Dedifferentiated amniotic fluid mesenchymal stem cell (primary cell): Measurements from ENCODE around the gene NXF1.
"Not testable (repeated sequence)": the region's sequence is repeated elsewhere in the genome, so short reads cannot be mapped to it uniquely, and the experiment has no call there.

Experiments used
- DNase-seq: peaks from one replicate; pipeline ENCODE4 v3.0.0-alpha.2; 2016; ENCODE audit errors: extremely low spot score

NXF1 gene

DNA sequence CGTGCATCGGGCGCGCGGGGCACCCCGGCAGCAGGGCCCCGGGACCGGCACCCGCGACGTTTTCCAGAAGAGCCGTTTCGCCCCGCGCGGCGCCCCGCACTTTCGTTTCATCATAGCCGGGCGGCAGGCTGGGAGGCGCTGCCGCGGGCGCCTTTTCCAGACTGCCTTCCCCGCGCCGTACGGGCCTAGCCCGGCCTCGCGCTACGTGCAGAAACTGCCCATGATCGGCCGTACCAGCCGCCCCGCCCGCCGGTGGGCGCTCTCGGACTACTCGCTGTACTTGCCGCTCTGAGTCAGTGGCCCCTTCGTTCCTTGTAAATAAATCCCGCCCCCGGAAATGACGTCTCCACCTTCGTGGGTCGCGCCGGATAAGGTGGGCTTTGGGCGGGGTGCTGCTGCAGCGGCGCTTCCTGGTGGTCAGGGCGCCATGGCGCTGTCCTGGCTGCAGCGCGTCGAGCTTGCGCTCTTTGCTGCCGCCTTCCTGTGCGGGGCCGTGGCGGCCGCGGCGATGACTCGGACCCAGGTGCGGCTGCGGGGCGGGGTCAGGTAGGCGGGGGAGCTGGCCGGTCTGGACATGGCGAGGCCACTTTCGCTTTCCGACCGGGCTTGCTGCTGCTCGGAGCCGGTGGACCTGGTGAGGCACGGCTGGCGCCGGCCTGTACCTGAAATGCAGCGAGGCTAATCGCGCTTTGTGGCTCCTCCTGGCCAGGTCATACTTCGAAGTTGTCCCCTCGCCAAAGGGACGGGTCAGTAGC lies 18.1 kb downstream of the NXF1 start, which contains the start of gene TMEM179B:
TMEM179B (plus strand) TSS at position 398 of the 755 bp plus-strand sequence; CDS start at position 428, 30 bp downstream.
- DNase-seq: peak; percentile 98

GRCh38 chr11:62786318-62787004 lies 18.8 kb downstream of the NXF1 start:
- DNase-seq: peak; percentile 82

- DNase-seq: no peak
Measured at GRCh38 chr11:62782753-62783152, 22.5 kb downstream of the NXF1 start.

- DNase-seq: no peak
Measured at GRCh38 chr11:62778441-62778840, 26.8 kb downstream of the NXF1 start.

- DNase-seq: no peak
Measured at GRCh38 chr11:62777389-62777788, 27.9 kb downstream of the NXF1 start.

GRCh38 chr11:62775646-62776045 lies 29.6 kb downstream of the NXF1 start:
- no peak for DNase-seq

- DNase-seq: no peak
Measured at GRCh38 chr11:62774407-62774806, 30.8 kb downstream of the NXF1 start.

DNA sequence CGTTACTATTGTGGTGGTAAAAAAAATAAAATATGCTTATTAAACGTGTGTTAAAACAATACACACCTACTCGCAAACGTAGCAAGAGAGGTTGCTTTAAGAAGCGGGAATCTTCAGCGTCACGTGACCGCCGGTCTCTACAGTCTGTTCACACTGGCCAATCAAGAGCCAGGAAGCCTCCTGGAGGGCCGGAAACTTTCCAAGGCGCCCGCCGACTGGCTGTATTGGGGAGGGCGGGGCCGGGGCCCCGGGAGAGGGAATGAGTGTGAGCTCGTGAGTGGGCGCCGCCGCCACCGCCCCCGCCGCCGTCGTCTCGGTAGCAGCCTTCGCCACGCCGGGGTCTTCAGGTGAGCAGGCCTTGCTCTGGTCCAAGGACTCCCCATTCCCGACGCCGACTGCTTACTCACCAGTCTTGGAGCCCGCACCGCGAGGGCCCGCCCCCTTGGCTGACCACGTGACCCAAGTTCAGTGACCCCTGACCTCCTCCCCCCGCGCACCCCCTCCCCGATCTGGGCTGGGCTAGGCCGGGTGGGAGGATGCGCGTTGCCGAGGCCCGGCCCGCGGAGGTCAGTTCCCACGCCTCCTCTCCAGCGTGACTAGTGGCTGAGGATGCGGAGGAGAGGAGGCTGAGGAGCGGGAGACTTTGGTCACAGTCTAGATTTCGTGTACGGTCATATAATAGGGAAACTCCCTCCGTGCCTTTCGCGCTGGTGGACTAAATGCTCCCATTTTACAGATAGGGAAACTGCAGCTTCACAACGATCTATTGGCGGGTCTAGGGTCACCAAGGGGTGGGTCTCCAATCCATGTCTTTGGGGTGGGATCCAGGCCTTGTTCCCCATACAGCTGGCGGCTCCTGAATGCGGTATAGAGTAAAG lies 33.9 kb downstream of the NXF1 start, which contains the start of gene TAF6L:
TAF6L (plus strand) TSS at position 253 of the 878 bp plus-strand sequence. CDS start 4,388 bp downstream, outside the sequence.
- peak; percentile 94 for DNase-seq

DNA sequence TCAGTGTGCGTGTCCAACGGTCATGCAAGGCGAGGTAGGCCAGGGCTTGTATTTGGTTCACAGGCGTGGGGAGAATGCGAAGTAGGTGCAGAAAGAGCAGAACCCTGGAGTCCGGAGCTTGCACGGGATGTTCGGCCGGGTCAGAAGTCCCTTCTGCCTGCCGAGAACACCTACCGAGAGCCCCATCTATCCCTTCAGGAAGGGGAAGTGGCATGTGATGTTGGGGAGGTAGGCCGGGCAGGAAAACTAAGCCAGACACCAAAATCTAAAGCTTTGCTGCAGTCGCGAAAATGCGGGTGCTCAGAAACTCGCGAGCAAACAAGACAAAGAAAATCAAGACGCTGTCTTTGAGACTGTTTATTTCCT lies 34.5 kb downstream of the NXF1 start:
- DNase-seq: peak; percentile 15

- not testable (repeated sequence) for DNase-seq
Measured at GRCh38 chr11:62760867-62761227, 44.4 kb downstream of the NXF1 start.

GRCh38 chr11:62757846-62758788 lies 47.1 kb downstream of the NXF1 start:
- no peak for DNase-seq

GRCh38 chr11:62755086-62755615 lies 50.1 kb downstream of the NXF1 start:
- no peak for DNase-seq

GRCh38 chr11:62753736-62754603 lies 51.3 kb downstream of the NXF1 start, which contains the start of gene ZBTB3:
Gene ZBTB3, minus strand, starts transcription at chr11:62754160. Its CDS starts 496 bp downstream, at chr11:62753664.
- DNase-seq: peak; percentile 99

DNA sequence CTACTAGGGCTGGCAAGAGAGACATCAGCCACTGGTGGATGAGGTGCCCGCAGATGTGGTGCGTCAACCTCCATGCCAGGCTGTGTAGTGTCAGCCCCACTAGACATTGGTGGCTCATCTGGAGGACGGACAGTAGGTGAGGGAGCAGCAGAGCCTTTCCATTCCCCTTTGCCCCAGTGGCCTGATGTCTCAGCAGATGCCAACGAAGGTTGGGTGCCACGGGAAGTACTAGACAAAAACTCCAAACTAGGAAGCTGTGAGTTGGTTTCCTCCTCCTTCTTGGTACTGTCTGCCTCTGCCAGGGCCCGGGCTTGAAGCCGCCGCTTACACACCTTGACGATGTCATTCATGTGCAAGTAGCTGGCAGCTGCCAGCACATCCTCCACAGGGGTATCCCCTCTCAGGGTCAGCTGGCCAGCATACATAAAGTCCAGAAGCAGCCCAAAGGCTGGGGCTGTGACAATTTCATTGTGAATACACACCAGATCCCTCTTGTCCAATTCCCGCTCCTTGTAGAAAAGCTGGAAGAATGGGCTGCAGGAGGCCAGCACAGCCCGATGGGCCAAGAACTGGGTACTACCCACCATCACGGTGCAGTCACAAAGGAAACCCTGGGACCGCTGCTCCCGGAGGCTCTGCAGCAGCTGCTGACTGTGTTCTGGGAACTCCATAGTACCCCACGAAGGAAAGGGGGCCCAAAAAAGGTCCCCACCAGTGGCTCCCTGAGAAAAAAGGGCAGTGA lies 52.1 kb downstream of the NXF1 start:
- DNase-seq: no peak

GRCh38 chr11:62752177-62752785 lies 53.0 kb downstream of the NXF1 start:
- no peak for DNase-seq

DNA sequence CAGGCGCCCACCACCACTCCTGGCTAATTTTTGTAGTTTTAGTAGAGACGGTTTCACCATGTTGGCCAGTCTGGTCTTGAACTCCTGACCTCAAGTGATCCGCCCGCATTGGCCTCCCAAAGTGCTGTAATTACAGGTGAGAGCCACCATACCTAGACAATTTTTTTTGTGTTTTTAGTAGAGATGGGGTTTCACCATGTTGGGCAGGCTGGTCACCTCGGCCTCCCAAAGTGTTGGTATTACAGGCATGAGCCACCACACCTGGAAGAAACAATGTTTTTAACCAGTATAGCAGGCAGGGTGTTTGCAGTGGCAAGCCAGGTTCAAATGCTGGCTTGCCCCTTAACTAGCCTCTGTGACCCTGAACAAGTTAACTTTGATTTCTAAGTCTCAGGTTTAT lies 55.3 kb downstream of the NXF1 start:
- DNase-seq: not testable (repeated sequence)

DNA sequence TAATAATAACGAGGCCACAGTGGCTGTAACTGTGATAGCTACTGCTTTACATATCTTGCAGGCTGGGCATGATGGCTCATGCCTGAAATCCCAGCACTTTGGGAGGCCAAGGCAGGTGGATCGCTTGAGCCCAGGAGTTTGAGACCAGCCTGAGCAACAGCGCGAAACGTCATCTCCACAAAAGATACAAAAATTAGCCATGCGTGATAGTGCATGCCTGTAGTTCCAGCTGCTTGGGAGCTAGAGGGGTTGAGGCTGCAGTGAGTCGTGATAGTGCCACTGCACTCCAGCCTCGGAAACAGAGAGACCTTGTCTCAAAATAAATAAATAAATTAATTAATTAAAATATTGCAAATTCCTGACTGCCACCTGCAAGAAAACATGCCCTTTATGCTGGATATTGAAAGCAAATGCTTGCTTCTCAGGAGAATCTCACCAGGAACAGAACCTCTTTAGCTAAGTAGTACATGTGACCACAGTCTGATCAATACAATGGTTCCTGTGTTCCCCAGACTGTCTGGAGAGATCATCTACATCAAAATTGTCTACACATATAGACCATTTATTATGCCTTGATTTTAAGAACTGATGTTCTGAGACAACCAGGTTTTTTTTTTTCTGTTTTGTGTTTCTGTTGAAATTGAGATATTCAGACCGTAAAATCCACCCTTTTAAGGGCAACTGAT lies 57.6 kb downstream of the NXF1 start:
- DNase-seq: no peak
